ENCODE measurements around the gene HLA-DPA1.

- TF ChIP-seq CTCF (IDR thresholded peaks at IDR 0.05) (no peak), POLR2AphosphoS5 (IDR thresholded peaks at IDR 0.05) (no peak), EP300 (IDR thresholded peaks at IDR 0.05; ENCODE audit: low read depth) (no peak)
Observed at GRCh38 chr6:33036535-33036934, 36.9 kb downstream of the HLA-DPA1 start.
